PFSK-1 (cell line): Measurements from ENCODE around the gene LIN28B.

Experiments used
- FOXP2 ChIP-seq: optimal IDR thresholded peaks from 2 replicates; pipeline ENCODE3; 2011; ENCODE audit warnings: borderline replicate concordance, control low read depth, inconsistent platforms; ENCODE audit not compliant: insufficient read depth; ENCODE audit errors: extremely low read length, extremely low read depth
- POLR2AphosphoS5 ChIP-seq: IDR thresholded peaks from 2 replicates; pipeline ENCODE4 v1.6.1; 2012; ENCODE audit warnings: low read depth, mild to moderate bottlenecking, control low read depth, low read length, moderate library complexity
- SIN3A ChIP-seq: IDR thresholded peaks from 2 replicates; pipeline ENCODE4 v1.6.1; 2012; ENCODE audit warnings: mild to moderate bottlenecking, low read length, moderate library complexity, borderline replicate concordance; ENCODE audit not compliant: insufficient read depth
- TAF1 ChIP-seq: IDR thresholded peaks from 2 replicates; pipeline ENCODE4 v1.6.1; 2012; ENCODE audit warnings: low read length, control low read depth, borderline replicate concordance; ENCODE audit not compliant: insufficient read depth
- TF ChIP-seq, protein P1 (sequence below), 2 experiments: IDR thresholded peaks; 2 replicates each; pipeline versions ENCODE4 v1.6.1 to v1.8.0; 2011 to 2012; ENCODE audit warnings: low read depth in 2 of 2, low read length in 2 of 2, control low read depth in 1 of 2, inconsistent platforms in 1 of 2, mild to moderate bottlenecking in 1 of 2, moderate library complexity in 1 of 2; ENCODE audit not compliant: insufficient read depth in 1 of 2

LIN28B gene

DNA sequence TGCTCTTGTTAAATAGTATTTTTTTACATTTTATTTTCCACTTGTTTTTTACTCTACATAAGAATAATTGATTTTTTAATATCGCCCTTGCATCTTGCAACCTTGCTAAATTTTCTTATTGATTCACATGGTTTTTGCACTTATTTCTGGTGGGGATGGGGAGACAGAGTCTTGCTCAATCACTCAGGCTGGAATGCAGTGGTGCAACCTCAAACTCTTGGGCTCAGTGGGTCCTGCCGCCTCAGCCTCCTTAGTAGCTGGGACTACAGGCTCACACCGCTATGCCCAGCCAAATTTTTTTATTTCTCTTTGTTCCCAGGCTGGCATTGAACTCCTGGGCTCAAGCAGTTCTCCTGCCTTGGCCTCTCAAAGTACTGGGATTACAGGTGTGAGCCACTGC lies 30.3 kb downstream of the LIN28B start:
- TF ChIP-seq SIN3A (no peak), POLR2AphosphoS5 (no peak), FOXP2 (no peak), TAF1 (no peak)
- TF ChIP-seq, protein P1, sequence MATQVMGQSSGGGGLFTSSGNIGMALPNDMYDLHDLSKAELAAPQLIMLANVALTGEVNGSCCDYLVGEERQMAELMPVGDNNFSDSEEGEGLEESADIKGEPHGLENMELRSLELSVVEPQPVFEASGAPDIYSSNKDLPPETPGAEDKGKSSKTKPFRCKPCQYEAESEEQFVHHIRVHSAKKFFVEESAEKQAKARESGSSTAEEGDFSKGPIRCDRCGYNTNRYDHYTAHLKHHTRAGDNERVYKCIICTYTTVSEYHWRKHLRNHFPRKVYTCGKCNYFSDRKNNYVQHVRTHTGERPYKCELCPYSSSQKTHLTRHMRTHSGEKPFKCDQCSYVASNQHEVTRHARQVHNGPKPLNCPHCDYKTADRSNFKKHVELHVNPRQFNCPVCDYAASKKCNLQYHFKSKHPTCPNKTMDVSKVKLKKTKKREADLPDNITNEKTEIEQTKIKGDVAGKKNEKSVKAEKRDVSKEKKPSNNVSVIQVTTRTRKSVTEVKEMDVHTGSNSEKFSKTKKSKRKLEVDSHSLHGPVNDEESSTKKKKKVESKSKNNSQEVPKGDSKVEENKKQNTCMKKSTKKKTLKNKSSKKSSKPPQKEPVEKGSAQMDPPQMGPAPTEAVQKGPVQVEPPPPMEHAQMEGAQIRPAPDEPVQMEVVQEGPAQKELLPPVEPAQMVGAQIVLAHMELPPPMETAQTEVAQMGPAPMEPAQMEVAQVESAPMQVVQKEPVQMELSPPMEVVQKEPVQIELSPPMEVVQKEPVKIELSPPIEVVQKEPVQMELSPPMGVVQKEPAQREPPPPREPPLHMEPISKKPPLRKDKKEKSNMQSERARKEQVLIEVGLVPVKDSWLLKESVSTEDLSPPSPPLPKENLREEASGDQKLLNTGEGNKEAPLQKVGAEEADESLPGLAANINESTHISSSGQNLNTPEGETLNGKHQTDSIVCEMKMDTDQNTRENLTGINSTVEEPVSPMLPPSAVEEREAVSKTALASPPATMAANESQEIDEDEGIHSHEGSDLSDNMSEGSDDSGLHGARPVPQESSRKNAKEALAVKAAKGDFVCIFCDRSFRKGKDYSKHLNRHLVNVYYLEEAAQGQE (IDR thresholded peaks at IDR 0.05; ENCODE audit: insufficient read depth in 1 of 2, low read depth in 2 of 2, low read length in 2 of 2) = no peak

DNA sequence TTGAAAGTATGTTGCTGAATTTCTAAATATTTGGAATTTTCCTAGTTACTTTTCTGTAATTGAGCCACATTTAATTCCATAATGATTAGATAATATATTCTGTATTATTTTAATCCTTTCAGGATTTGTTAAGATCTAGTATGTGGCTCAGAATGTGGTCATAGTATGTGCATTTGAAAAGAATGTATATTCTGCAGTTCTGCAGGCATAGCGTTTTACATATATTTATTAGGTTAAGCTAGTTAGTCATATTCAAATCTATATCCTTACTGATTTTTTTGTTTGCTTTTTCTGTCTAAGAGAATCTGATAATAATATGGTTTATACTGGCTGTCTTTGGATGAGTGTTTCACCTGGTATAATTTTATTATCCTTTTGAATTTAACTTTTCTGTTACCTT lies 33.2 kb downstream of the LIN28B start:
- TF ChIP-seq, protein P1 (IDR thresholded peaks at IDR 0.05; ENCODE audit: insufficient read depth in 1 of 2, low read depth in 2 of 2, low read length in 2 of 2) = no peak
- TF ChIP-seq FOXP2 = no peak
- TF ChIP-seq SIN3A = no peak
- no peak for TF ChIP-seq TAF1
- TF ChIP-seq POLR2AphosphoS5 = no peak

DNA sequence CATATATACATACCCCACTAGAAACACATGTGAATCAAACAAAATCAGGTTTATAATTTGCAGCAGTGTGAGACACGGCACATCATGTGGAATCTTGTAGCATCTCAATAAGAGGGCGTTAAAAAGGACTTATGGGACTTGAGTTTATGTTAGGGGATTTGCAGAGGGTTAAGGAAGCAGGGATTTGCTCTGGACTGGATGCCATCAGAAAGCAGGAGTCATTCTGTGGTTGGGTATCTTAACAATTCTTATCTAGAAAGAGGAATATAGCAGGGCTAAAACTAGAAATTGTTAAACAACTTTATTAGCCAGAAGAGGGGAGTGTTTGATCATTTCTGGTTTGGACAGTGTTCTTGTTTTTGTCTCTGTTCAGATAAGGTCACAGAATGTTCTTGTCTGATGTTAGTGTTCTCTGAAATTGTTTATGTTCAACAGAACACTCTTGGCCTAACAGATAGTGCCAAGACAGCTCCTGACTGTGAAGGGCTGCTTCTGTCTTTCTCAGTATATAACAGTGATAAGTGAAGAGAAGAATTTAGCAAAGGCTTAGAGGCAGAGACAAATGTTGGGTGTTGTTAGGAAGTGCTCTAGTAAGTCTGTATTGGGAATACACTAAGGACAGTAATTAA lies 39.2 kb downstream of the LIN28B start:
- TF ChIP-seq SIN3A = no peak
- TF ChIP-seq POLR2AphosphoS5 = no peak
- TF ChIP-seq TAF1 = no peak
- TF ChIP-seq, protein P1 (IDR thresholded peaks at IDR 0.05; ENCODE audit: insufficient read depth in 1 of 2, low read depth in 2 of 2, low read length in 2 of 2) = no peak
- no peak for TF ChIP-seq FOXP2

DNA sequence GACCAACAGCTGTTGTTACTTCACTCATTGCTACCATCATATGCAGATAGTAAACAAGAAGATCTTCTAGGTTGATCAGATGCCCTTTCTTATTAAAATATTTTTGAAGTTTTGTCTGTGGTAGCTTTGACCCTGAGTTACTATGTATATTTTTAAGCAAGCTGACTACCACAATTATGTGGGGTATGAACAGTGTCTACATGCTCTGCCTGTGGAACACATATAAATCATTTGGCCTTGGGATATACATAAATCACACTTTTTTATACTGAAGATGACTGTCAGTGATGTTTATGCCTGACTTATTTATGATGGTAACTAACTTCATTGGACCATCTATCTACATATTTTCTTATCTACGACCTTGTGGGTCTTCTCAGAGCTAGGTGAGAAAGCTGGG lies 44.2 kb downstream of the LIN28B start:
- no peak for TF ChIP-seq POLR2AphosphoS5
- TF ChIP-seq SIN3A = no peak
- TF ChIP-seq TAF1 = no peak
- no peak for TF ChIP-seq FOXP2
- TF ChIP-seq, protein P1 (IDR thresholded peaks at IDR 0.05; ENCODE audit: insufficient read depth in 1 of 2, low read depth in 2 of 2, low read length in 2 of 2) = no peak
